ENCODE results near the gene MAN1A1.

GRCh38 chr6:119231394-119231793 lies 118.2 kb downstream of the MAN1A1 start:
- TF ChIP-seq REST (IDR thresholded peaks at IDR 0.05): no peak
- TF ChIP-seq, protein P1, sequence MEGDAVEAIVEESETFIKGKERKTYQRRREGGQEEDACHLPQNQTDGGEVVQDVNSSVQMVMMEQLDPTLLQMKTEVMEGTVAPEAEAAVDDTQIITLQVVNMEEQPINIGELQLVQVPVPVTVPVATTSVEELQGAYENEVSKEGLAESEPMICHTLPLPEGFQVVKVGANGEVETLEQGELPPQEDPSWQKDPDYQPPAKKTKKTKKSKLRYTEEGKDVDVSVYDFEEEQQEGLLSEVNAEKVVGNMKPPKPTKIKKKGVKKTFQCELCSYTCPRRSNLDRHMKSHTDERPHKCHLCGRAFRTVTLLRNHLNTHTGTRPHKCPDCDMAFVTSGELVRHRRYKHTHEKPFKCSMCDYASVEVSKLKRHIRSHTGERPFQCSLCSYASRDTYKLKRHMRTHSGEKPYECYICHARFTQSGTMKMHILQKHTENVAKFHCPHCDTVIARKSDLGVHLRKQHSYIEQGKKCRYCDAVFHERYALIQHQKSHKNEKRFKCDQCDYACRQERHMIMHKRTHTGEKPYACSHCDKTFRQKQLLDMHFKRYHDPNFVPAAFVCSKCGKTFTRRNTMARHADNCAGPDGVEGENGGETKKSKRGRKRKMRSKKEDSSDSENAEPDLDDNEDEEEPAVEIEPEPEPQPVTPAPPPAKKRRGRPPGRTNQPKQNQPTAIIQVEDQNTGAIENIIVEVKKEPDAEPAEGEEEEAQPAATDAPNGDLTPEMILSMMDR (IDR thresholded peaks at IDR 0.05; ENCODE audit: low read depth, low read length, missing input control): no peak
- no peak for TF ChIP-seq SP1 (IDR thresholded peaks at IDR 0.05)

Data from liver (tissue), 3 donors.